ENCODE data around the gene KLRG1.

KLRG1 gene

DNA sequence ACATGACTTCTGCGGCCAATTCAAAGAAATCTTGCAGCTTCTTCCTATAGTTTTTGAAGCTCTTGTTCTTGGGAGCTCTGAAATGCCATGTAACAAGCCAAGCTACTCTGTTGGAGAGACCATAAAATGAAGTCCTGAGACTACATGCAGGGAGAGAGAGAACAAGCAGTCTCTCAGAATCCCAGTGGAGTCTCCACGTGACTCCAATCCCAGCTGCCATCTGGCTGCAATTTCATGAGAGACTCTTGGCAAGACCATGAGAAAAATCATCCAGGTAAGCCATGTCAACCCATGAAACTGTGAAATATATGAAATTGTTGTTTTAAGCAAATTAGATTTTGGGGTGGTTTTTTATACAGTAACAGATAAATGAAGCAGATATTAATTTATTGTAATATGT is 54.4 kb downstream of the KLRG1 start:
- no peak for DNase-seq

GRCh38 chr12:9047105-9047504 is 57.8 kb downstream of the KLRG1 start:
- DNase-seq: no peak

DNA sequence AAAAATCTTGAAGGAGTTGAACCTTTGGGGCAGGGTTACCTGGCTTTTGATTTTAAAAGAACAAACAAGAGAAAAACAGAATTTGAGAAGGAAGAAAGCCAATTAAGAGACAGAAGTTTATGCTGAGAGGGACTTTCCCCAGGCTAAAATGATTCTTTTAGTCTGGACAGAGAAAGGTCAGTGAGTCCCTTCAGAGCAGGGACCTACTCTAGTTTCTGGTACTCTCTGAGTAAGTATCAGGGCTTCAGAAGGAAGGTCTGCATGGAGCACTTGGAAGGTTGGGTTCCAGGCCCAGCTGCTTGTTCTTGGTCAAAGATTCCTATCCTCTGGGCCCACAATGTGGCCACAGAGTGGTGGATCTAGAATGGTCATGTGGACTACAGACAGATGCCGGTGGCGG is 59.6 kb downstream of the KLRG1 start:
- no peak for DNase-seq

DNA sequence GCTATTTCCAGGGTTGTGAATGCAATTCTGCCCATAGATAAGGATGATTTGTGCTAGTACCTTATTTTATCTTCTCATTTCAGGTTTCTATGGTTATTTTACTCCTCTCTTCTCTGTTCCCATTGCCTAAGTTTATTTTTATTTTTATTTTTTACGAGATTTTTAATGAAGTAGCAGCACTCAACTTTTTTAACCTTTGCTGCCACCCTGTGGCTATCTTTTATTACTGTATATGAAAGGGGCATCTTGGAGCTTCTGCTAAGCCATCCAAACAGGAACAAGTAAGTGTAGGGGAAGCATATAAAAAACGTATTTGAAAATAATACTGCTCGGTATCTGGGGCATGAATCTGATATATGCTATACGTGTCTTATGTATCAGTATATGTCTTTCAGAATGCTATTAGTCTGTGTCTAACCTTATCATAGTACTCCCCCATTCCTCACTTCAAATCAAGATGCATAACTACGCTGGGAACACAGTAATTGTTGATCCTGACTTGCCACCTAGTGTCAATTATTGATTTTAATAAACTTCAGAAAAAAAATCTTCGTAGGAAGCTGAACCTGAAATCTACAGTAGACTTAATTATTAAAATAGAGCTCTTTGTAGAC is 60.3 kb downstream of the KLRG1 start:
- DNase-seq: peak; percentile 16

- no peak for DNase-seq
Observed at GRCh38 chr12:9050521-9051157, 61.3 kb downstream of the KLRG1 start.

DNA sequence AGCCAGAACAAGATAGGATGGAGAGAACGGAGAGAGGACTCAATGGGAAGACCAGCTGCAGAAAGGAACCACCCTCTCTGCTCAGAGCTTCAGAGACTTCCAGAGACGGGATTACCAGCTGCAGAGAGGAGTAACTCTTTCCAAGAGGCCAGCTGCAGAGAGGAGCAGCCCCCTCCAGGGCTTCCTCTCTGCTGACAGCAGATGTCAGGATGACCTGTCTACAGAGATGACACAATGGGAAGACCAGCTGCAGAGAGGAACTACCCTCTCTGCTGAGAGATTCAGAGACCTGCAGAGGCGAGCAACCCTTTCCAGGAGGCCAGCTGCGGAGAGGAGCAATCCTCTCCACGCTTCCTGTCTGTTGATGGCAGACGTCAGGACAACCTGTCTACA is 61.8 kb downstream of the KLRG1 start:
- no peak for DNase-seq

DNA sequence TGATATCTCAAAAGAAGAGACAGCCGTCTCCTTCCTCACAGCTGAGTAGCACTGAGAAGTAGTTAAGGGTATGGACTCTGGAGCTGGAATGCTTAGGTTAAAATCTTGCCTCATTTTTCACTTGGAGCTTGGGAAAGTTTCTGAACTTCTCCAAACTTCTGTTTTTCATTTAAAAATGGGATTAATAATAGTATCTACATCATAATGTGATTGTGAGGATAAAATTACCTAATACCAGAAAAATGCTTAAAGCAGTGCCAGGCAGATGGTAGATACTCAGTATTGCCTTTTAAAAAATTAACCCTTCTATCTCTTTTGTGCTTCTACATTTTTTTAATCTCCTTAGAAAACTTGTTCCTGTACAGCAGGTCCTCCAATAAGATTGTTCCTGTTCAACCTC is 63.3 kb downstream of the KLRG1 start:
- no peak for DNase-seq

Measured in NCI-H1694 (cell line).